ENCODE data around the gene AFAP1. TPM values are rescaled to one million over a fixed set of nuclear protein-coding genes. Genes with fewer than 3 reads are reported as not detected.

The AFAP1 gene
- total and polyA plus RNA-seq, 2 of the 8 experiments (the other 6 are each of a cell fraction or from before 2014, with no cell fraction given) = 3.6 to 18.2 TPM

GRCh38 chr4:7759216-7759615, 180.4 kb downstream of the AFAP1 start (continued):
- TF ChIP-seq CHD7 (IDR thresholded peaks at IDR 0.05; ENCODE audit: insufficient replicate concordance, low read length) = no peak

Measured in H1 (cell line).